ENCODE measurements around the gene GFM1. TPM values are rescaled to one million over a fixed set of nuclear protein-coding genes. Genes with fewer than 3 reads are reported as not detected.

Gene GFM1
- total RNA-seq, 1 donor from 2014 or later: 52.0 TPM

Small RNA genes lying within 50 kb of the gene (small RNA-seq; reads per million reads assigned to genes)
- gene AC025033.1 (not detected), gene AC080013.6 (not detected)

Other genes starting within 250 kb of the GFM1 start
- gene MLF1, start 73.3 kb upstream of the GFM1 start, total RNA-seq (ENCODE audit: low replicate concordance): 25.4 and 37.0 TPM in 2 replicates
- gene LXN, start 28.1 kb downstream of the GFM1 start, total RNA-seq (ENCODE audit: low replicate concordance): 20.7 and 25.9 TPM in 2 replicates
- gene RARRES1, start 87.9 kb downstream of the GFM1 start, total RNA-seq (ENCODE audit: low replicate concordance): 0.21 and 0.62 TPM in 2 replicates
- gene MFSD1, start 157.5 kb downstream of the GFM1 start, total RNA-seq (ENCODE audit: low replicate concordance): 13.4 and 16.0 TPM in 2 replicates